Upper lobe of left lung (tissue), 4 donors: ENCODE measurements around the gene CAPZB.

Experiments
- POLR2A ChIP-seq, 4 donors: fragments of 450-650 bp; IDR thresholded peaks; one replicate each; pipeline ENCODE4 v1.5.1; 2016 to 2017; ENCODE audit warnings: antibody characterized with exemption in 4 of 4, mild to moderate bottlenecking in 2 of 4
- TF ChIP-seq, protein P1 (sequence below), 6 experiments: fragments of 450-650 bp in 4 of 6; fragments of 200-600 bp in 2 of 6; sonication (generic) in 2 of 6; IDR thresholded peaks; one replicate each; pipeline ENCODE4 v1.5.1; 2016 to 2019; ENCODE audit warnings: antibody characterized with exemption in 6 of 6

GRCh38 chr1:19375631-19376400 lies 109.5 kb downstream of the CAPZB start:
- TF ChIP-seq, protein P1, sequence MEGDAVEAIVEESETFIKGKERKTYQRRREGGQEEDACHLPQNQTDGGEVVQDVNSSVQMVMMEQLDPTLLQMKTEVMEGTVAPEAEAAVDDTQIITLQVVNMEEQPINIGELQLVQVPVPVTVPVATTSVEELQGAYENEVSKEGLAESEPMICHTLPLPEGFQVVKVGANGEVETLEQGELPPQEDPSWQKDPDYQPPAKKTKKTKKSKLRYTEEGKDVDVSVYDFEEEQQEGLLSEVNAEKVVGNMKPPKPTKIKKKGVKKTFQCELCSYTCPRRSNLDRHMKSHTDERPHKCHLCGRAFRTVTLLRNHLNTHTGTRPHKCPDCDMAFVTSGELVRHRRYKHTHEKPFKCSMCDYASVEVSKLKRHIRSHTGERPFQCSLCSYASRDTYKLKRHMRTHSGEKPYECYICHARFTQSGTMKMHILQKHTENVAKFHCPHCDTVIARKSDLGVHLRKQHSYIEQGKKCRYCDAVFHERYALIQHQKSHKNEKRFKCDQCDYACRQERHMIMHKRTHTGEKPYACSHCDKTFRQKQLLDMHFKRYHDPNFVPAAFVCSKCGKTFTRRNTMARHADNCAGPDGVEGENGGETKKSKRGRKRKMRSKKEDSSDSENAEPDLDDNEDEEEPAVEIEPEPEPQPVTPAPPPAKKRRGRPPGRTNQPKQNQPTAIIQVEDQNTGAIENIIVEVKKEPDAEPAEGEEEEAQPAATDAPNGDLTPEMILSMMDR (IDR thresholded peaks at IDR 0.05): no peak
- no peak for TF ChIP-seq POLR2A (IDR thresholded peaks at IDR 0.05)
